Activated CD4-positive, alpha-beta T cell treated with anti-CD3 and anti-CD28 coated beads for 48 hours (primary cell): ENCODE results near the gene UNC80.
"Not testable (repeated sequence)": the region's sequence is repeated elsewhere in the genome, so short reads cannot be mapped to it uniquely, and the experiment has no call there.

Experiments used
- DNase-seq: peaks from one replicate; pipeline ENCODE4 v3.0.0-alpha.2; 2020

Gene UNC80, protein sequence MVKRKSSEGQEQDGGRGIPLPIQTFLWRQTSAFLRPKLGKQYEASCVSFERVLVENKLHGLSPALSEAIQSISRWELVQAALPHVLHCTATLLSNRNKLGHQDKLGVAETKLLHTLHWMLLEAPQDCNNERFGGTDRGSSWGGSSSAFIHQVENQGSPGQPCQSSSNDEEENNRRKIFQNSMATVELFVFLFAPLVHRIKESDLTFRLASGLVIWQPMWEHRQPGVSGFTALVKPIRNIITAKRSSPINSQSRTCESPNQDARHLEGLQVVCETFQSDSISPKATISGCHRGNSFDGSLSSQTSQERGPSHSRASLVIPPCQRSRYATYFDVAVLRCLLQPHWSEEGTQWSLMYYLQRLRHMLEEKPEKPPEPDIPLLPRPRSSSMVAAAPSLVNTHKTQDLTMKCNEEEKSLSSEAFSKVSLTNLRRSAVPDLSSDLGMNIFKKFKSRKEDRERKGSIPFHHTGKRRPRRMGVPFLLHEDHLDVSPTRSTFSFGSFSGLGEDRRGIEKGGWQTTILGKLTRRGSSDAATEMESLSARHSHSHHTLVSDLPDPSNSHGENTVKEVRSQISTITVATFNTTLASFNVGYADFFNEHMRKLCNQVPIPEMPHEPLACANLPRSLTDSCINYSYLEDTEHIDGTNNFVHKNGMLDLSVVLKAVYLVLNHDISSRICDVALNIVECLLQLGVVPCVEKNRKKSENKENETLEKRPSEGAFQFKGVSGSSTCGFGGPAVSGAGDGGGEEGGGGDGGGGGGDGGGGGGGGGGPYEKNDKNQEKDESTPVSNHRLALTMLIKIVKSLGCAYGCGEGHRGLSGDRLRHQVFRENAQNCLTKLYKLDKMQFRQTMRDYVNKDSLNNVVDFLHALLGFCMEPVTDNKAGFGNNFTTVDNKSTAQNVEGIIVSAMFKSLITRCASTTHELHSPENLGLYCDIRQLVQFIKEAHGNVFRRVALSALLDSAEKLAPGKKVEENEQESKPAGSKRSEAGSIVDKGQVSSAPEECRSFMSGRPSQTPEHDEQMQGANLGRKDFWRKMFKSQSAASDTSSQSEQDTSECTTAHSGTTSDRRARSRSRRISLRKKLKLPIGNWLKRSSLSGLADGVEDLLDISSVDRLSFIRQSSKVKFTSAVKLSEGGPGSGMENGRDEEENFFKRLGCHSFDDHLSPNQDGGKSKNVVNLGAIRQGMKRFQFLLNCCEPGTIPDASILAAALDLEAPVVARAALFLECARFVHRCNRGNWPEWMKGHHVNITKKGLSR (N-terminal part only)

GRCh38 chr2:209771474-209772289 is at the start of gene UNC80:
Gene UNC80, plus strand, starts transcription at chr2:209771832. Its CDS starts 241 bp downstream, at chr2:209772073.
- peak; percentile 35 for DNase-seq

GRCh38 chr2:209726311-209726710 is 45.3 kb upstream of the UNC80 start:
- DNase-seq: no peak

DNA sequence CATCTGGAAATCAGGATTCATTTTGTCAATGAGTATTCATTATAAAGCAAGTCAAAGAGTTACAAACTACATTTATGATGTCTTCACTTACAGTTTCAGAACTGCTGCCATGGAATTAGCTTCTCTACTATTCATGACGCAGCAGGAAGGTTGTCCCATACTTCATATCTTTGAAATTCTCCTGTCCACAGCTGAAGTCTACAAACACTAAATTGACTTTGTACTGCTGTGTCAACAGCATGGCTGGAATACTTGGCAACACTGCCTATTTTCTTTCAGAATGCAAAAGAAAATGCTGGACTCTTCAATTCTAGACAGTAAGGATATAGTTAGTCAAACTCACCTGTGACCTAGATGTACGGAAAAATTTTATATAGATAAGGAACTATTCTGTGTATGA is 44.6 kb upstream of the UNC80 start:
- no peak for DNase-seq

GRCh38 chr2:209734805-209735204 is 36.8 kb upstream of the UNC80 start:
- no peak for DNase-seq

DNA sequence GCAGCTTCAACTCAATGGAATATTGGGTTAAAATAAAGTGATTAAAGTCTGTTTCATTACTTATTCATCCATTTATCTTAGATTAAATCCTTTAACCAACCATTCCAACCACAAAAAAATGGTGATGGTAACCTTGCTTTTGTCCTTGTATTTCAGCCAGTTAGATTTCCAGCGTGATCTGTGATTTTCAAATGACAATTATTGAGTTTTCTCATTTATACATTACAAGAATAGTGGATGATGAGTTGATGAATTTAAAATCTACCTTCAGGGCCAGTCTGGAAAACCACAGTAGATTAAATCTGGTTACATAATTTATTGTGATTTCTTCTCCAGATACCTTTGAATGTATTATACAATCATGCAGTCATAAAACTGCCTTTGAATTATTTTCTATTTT is 29.7 kb upstream of the UNC80 start:
- DNase-seq: no peak

GRCh38 chr2:209753020-209753419 is 18.6 kb upstream of the UNC80 start:
- DNase-seq: no peak

DNA sequence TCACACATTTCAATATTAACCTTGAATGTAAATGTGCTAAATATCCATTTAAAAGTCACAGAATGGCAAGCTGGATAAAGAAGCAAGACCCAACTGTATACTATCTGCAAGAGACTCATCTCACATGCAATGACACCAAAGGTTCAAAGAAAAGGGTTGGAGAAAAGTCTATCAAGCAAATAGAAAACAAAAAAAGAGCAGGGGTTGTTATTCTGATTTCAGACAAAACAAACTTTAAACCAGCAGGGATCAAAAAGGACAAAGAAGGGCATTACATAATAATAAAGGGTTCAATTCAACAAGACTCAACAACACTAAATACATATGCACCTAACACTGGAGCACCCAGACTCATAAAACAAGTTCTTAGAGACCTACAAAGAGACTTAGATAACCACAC is 14.5 kb upstream of the UNC80 start:
- no peak for DNase-seq

DNA sequence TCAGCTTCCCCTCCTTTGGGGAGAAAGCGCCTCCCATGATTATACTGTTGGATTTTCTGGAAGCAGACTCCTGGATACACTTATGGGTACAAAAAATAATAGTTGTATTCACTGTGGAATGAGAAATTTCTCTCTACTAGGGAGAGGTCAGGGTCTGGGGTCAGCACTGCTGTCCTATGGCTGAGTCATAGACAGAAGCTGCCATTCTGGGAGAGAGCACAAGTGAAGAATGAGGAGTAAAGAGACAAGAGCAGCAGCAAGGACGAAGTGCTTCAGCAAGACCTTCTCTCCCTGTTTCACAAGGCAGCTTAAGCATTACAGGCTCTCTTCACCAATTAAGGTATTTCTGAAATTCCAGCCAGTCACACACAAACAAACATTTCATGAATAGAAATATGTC is 10.1 kb upstream of the UNC80 start:
- no peak for DNase-seq

DNA sequence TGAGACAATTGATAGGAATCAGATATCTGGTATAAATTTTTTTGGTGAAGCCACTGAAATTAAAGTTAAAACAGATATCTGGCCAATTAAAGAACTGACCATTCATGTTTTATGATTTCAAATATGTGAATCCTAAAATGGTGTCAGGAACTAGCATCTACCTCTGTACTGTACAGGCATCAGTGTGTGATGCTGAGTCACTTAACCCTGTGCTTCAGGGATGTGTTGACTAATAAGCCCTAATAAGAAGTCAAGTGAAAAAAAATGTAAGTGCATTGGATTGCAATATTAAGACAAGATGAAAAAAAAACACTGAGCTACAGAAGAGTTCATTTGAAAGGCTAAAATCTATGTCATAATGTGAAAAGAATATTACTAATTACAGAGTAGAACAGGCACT is 9.1 kb upstream of the UNC80 start:
- DNase-seq: no peak

DNA sequence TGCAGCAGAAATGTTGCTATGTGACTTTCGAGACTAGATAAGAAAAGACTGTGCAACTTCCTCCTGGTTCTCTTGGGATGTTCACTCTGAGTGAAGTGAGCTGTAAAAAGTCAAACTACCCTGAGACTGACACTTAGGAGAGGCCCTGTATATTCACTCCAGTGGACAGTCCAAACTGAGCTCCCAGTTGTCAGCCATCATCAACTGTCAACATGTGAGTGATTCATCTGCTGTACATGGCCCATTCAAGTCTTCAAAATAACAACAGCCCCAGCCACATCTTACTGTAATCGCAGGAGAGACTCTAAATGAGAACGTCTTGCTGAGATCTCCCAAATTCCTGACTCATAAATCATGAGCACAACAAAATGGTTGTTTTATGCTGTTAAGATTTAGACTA is 8.5 kb upstream of the UNC80 start:
- DNase-seq: no peak

- DNase-seq: no peak
Observed at GRCh38 chr2:209766613-209767012, 5.0 kb upstream of the UNC80 start.

DNA sequence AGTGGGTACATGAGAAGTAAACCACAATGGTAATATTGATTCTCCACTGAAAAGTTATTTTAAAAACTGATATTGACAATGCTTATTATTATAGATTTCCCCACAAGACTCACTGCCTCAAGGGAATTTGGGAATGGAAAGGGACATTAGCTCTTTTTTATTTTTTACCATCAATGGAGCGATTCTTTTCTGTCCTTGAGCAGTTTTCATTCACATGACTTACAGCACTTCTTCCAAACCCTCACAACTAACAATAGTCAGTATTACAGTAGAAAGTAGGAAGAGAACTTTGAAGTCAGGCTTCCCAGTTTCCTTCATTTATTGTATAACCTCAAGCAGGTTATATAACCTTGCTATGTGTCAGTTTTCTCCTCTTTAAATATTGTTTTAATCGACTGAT is 4.3 kb upstream of the UNC80 start:
- no peak for DNase-seq

- no peak for DNase-seq
Observed at GRCh38 chr2:209768557-209768956, 3.1 kb upstream of the UNC80 start.

DNA sequence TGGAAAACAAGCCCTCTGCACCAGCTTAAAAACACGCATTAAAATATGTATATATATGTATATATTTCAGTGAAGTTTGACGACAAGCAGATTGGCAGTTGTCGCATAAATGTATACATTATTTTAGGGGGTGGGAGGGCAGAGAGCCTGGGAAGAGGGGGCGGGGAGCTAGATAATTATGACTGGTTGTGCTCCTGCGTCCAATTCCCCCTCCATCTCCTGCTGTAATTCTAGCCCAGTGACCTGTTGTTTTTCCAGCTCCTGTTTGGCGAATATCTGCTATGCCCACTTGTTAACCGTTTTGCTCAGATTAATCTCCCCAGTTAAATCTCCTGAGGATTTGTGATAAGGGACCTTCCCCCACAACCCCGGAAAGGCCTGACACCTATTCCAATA is 656 bp downstream of the UNC80 start:
- DNase-seq: no peak

GRCh38 chr2:209773377-209773776 is 1.7 kb downstream of the UNC80 start:
- DNase-seq: no peak

DNA sequence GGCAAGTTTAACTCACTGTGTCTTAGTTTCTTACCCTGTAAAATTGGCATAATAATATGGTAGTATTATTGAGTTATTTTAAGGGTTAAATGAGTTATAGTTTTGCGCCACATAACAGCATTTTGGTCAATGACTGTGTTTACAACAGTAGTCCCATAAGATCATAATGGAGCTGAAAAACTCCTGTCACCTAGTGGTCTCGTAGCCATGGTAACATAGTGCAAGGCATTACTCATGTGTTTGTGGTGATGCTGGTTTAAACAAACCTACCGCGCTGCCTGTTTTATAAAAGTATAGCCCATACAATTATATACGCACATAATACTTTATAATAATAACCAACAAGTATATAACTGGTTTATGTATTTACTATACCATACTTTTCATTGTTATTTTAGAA is 15.8 kb downstream of the UNC80 start:
- DNase-seq: no peak

DNA sequence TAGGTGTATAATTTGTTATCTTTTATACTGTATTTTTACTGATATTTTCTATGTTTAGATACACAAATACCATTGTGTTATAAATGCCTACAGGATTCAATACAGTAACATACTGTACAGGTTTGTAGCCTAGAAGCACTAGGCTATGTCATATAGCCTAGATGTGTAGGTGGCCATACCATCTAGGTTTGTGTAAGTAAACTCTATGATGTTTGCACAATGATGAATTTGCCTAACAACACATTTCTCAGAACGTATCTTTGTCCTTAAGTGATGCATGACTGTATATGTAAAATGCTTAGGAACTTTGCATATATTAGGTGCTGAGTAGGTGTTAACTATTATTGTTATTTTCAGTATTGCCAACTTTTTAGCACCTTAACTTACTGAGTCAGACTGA is 17.3 kb downstream of the UNC80 start:
- DNase-seq: no peak

GRCh38 chr2:209790066-209790728 is 18.6 kb downstream of the UNC80 start:
- no peak for DNase-seq

DNA sequence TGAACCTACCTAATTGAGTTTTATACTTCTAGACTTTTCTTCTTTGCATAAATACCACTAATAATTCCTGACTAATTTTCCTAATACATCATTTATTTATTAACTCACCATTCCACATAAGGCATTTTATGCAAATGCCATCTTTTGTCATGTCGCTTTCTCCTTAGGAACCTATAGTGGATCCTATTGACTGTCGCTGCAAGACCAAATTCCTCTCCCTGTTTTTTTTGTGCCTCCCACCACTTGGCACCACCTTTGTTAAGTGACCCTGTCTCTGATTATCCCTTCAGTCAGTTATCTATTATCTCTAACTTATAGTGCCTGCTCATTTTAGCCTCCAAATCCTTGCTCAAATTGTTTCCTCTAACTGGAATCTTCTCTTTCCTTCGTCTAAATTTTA is 19.5 kb downstream of the UNC80 start:
- no peak for DNase-seq

GRCh38 chr2:209795425-209795824 is 23.8 kb downstream of the UNC80 start:
- not testable (repeated sequence) for DNase-seq

GRCh38 chr2:209805351-209805750 is 33.7 kb downstream of the UNC80 start:
- DNase-seq: no peak

DNA sequence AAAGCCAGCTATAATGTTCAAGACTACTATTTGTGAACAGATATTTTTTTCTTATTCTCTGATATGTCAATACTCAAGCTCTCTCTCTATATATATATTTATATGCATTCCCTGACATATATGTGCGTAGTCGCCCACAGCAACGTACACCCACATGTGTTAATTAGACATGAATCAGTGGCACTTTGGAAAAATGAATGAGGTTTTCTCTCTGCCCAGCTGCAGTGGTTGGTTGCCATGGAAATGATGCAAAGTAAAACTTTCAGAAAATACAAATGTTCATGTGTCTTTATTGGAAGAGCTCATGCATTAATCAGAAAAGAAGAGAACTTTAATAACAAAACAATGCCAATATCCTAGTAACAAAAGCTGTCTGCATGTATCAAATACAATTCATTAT is 34.7 kb downstream of the UNC80 start:
- no peak for DNase-seq
